GM18867 (cell line): ENCODE results near the gene C16orf78.

ENCODE experiments used
- ATAC-seq: cut with Tn5 transposase; IDR thresholded peaks from one replicate; pipeline ENCODE4 v1.9.1; 2021; ENCODE audit warnings: mild to moderate bottlenecking, moderate library complexity; ENCODE audit not compliant: unreplicated experiment

C16orf78 gene

GRCh38 chr16:49373504-49373903 lies at the start of gene C16orf78:
Gene C16orf78 (plus strand): TSS chr16:49373804. CDS start chr16:49373940, 136 bp downstream.
- no peak for ATAC-seq

GRCh38 chr16:49324703-49325102 lies 48.9 kb upstream of the C16orf78 start:
- no peak for ATAC-seq

- ATAC-seq = no peak
Measured at GRCh38 chr16:49327466-49327865, 46.1 kb upstream of the C16orf78 start.

- ATAC-seq = no peak
Measured at GRCh38 chr16:49328325-49328724, 45.3 kb upstream of the C16orf78 start.

GRCh38 chr16:49330562-49331201 lies 42.9 kb upstream of the C16orf78 start:
- ATAC-seq = no peak

- ATAC-seq = no peak
Measured at GRCh38 chr16:49332589-49333258, 40.9 kb upstream of the C16orf78 start.

GRCh38 chr16:49333259-49333597 lies 40.4 kb upstream of the C16orf78 start:
- ATAC-seq = no peak

- no peak for ATAC-seq
Measured at GRCh38 chr16:49335828-49336227, 37.8 kb upstream of the C16orf78 start.

GRCh38 chr16:49336581-49336980 lies 37.0 kb upstream of the C16orf78 start:
- no peak for ATAC-seq

GRCh38 chr16:49337814-49338350 lies 35.7 kb upstream of the C16orf78 start:
- no peak for ATAC-seq

- ATAC-seq = no peak
Measured at GRCh38 chr16:49338611-49339265, 34.9 kb upstream of the C16orf78 start.

- no peak for ATAC-seq
Measured at GRCh38 chr16:49340466-49340865, 33.1 kb upstream of the C16orf78 start.

- ATAC-seq = no peak
Measured at GRCh38 chr16:49341706-49342105, 31.9 kb upstream of the C16orf78 start.

- no peak for ATAC-seq
Measured at GRCh38 chr16:49342336-49343265, 31.0 kb upstream of the C16orf78 start.

GRCh38 chr16:49343291-49343690 lies 30.3 kb upstream of the C16orf78 start:
- no peak for ATAC-seq

- no peak for ATAC-seq
Measured at GRCh38 chr16:49344401-49344800, 29.2 kb upstream of the C16orf78 start.

- ATAC-seq = no peak
Measured at GRCh38 chr16:49345829-49346228, 27.8 kb upstream of the C16orf78 start.

GRCh38 chr16:49346459-49346858 lies 27.1 kb upstream of the C16orf78 start:
- no peak for ATAC-seq

- no peak for ATAC-seq
Measured at GRCh38 chr16:49347476-49347875, 26.1 kb upstream of the C16orf78 start.

GRCh38 chr16:49348408-49349176 lies 25.0 kb upstream of the C16orf78 start:
- no peak for ATAC-seq
